ENCODE data around the gene CEP131.

CEP131 gene

GRCh38 chr17:81200201-81200600 is 22.6 kb downstream of the CEP131 start:
- DNase-seq (ENCODE audit: low read depth in 2 of 2), result no peak

- DNase-seq (ENCODE audit: low read depth in 2 of 2), result no peak
Observed at GRCh38 chr17:81199482-81199830, 23.3 kb downstream of the CEP131 start.

GRCh38 chr17:81198826-81199481 is 23.8 kb downstream of the CEP131 start:
- DNase-seq (ENCODE audit: low read depth in 2 of 2), result no peak

GRCh38 chr17:81197831-81198490 is 24.8 kb downstream of the CEP131 start:
- no peak for DNase-seq (ENCODE audit: low read depth in 2 of 2)

- DNase-seq (ENCODE audit: low read depth in 2 of 2), result no peak
Observed at GRCh38 chr17:81197409-81197795, 25.4 kb downstream of the CEP131 start.

GRCh38 chr17:81196505-81197408 is 26.0 kb downstream of the CEP131 start:
- DNase-seq (ENCODE audit: low read depth in 2 of 2), result no peak

- no peak for DNase-seq (ENCODE audit: low read depth in 2 of 2)
Observed at GRCh38 chr17:81195941-81196495, 26.7 kb downstream of the CEP131 start.

- DNase-seq (ENCODE audit: low read depth in 2 of 2), result no peak
Observed at GRCh38 chr17:81194941-81195901, 27.5 kb downstream of the CEP131 start.

GRCh38 chr17:81194225-81194760 is 28.5 kb downstream of the CEP131 start:
- no peak for DNase-seq (ENCODE audit: low read depth in 2 of 2)

GRCh38 chr17:81193470-81194224 is 29.1 kb downstream of the CEP131 start:
- DNase-seq (ENCODE audit: low read depth in 2 of 2), result no peak

GRCh38 chr17:81193051-81193410 is 29.7 kb downstream of the CEP131 start:
- no peak for DNase-seq (ENCODE audit: low read depth in 2 of 2)

- DNase-seq (ENCODE audit: low read depth in 2 of 2), result no peak
Observed at GRCh38 chr17:81192386-81193050, 30.2 kb downstream of the CEP131 start.

GRCh38 chr17:81191646-81192045 is 31.1 kb downstream of the CEP131 start:
- no peak for DNase-seq (ENCODE audit: low read depth in 2 of 2)

- no peak for DNase-seq (ENCODE audit: low read depth in 2 of 2)
Observed at GRCh38 chr17:81191116-81191515, 31.6 kb downstream of the CEP131 start.

GRCh38 chr17:81190591-81190990 is 32.2 kb downstream of the CEP131 start:
- no peak for DNase-seq (ENCODE audit: low read depth in 2 of 2)

GRCh38 chr17:81189670-81190530 is 32.9 kb downstream of the CEP131 start:
- DNase-seq (ENCODE audit: low read depth in 2 of 2), result no peak

GRCh38 chr17:81189016-81189415 is 33.7 kb downstream of the CEP131 start:
- no peak for DNase-seq (ENCODE audit: low read depth in 2 of 2)

- no peak for DNase-seq (ENCODE audit: low read depth in 2 of 2)
Observed at GRCh38 chr17:81188491-81188840, 34.3 kb downstream of the CEP131 start.
